Neural progenitor cell (in vitro differentiated cells): ENCODE data around the gene TBL1X.

Experiments used
- EZH2 ChIP-seq: fragments of 200-600 bp; sonication (generic); IDR thresholded peaks from 2 replicates; pipeline ENCODE4 v1.6.1; 2017; ENCODE audit warnings: antibody characterized with exemption, mild to moderate bottlenecking, moderate library complexity
- EZH2phosphoT487 ChIP-seq: fragments of 200-600 bp; sonication (generic); IDR thresholded peaks from 2 replicates; pipeline ENCODE4 v1.6.1; 2017; ENCODE audit warnings: antibody characterized with exemption
- TF ChIP-seq, protein P1 (sequence below): fragments of 200-600 bp; sonication (generic); IDR thresholded peaks from 2 replicates; pipeline ENCODE4 v1.5.1; 2017; ENCODE audit warnings: antibody characterized with exemption, mild to moderate bottlenecking

DNA sequence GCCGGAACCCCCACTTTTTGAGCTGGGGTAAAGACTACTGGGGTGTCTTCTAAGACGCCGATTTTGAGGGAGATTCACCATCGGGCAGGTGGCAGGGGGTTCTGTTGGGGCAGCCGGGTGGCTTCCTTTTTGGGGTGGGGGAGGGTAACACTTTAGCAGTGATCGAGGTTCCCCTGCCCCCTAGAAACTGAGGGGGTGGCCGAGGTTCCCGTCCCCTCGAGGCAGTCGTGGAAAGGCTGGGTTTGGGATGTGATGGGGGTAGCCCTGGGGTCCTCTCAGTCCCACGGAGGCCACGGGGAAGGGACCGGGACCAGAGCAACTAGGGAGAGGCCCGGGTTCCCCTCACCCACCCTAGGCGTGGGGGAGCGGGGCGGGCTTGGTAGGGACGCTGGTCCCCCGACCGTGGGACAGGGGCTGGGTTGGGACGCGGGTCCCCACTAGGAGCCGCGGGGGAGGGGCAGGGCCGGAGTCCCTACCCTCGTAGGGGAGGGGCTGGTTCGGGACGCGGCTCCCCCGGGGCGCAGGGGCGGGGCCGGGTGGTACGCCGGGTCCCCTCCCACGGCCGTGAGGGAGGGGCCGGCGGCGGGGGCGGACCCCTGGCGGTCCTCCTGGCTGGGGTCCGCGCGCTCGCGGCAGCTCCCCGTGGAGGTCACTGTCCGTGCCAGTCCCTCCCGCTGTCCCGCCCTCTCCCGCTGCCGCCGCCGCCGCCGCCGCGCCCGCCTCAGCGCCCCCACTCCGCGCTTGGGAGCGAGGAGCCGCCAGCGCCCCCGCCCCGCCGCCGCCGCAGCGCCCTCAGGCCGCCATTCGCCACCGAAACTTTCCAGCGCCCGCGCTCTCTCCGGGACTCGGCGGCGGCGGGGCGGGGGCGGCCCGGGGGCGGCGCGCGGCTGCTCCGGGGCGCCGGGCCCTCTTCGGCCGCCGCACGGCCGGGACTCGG is at the start of gene TBL1X:
- TF ChIP-seq, protein P1, sequence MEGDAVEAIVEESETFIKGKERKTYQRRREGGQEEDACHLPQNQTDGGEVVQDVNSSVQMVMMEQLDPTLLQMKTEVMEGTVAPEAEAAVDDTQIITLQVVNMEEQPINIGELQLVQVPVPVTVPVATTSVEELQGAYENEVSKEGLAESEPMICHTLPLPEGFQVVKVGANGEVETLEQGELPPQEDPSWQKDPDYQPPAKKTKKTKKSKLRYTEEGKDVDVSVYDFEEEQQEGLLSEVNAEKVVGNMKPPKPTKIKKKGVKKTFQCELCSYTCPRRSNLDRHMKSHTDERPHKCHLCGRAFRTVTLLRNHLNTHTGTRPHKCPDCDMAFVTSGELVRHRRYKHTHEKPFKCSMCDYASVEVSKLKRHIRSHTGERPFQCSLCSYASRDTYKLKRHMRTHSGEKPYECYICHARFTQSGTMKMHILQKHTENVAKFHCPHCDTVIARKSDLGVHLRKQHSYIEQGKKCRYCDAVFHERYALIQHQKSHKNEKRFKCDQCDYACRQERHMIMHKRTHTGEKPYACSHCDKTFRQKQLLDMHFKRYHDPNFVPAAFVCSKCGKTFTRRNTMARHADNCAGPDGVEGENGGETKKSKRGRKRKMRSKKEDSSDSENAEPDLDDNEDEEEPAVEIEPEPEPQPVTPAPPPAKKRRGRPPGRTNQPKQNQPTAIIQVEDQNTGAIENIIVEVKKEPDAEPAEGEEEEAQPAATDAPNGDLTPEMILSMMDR, result no peak
- TF ChIP-seq EZH2 (no peak), EZH2phosphoT487 (no peak)
